ENCODE data around the gene HARS2. TPM values are rescaled to one million over a fixed set of nuclear protein-coding genes. Genes with fewer than 3 reads are reported as not detected.

The HARS2 gene
- total and polyA plus RNA-seq, 10 of the 15 experiments (the other 5 are each of a cell fraction or from before 2014, with no cell fraction given): 9.3 to 34.3 (median 24.8) TPM

DNA sequence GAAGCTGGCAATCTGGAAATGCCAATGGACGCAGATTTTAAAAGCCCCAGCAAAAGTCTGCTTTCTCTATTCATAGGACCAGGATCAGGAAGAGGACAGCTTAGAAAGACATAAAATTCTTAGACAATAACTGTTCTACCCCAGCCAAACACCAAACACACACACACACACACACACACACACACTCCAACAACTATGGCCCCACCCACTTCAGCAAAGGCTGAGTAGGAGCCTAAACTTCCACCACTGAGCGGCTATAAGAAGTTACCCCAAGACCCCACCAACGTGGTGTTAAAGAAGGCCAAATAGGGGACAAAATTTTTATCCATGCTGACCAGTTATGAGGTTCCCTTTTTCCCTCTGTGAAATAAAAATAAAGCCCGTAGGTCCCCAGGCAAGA lies 41.8 kb downstream of the HARS2 start (continued):
- TF ChIP-seq, protein P1, sequence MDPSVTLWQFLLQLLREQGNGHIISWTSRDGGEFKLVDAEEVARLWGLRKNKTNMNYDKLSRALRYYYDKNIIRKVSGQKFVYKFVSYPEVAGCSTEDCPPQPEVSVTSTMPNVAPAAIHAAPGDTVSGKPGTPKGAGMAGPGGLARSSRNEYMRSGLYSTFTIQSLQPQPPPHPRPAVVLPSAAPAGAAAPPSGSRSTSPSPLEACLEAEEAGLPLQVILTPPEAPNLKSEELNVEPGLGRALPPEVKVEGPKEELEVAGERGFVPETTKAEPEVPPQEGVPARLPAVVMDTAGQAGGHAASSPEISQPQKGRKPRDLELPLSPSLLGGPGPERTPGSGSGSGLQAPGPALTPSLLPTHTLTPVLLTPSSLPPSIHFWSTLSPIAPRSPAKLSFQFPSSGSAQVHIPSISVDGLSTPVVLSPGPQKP (IDR thresholded peaks at IDR 0.05; ENCODE audit: low read depth, low read length): no peak

DNA sequence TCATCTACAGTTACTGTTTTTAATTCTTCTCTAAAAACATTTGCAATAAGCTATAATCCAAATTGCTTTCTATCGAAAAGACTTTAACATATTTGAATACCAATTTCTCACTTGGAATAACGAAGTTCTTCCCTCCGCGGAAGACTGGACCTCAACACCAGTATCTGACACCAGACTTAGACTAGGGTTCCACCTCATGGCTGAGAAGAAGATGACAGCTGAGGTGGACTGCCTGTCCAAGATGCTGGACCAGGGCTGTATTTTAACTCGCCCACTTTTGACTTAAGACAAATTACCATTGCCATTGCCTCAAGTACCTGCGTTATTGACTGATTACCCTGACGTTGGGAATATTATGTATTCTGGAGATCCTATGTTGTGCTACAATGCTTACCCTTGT lies 43.1 kb downstream of the HARS2 start:
- Histone ChIP-seq H2AFZ (ENCODE audit: control insufficient read depth, low read depth, low read length) (no peak overlapping the region), H3K79me2 (ENCODE audit: control insufficient read depth, insufficient read depth, low read length) (no peaks in the 10 kb centered on the region), H3K4me2 (ENCODE audit: control insufficient read depth, insufficient read depth) (no peak overlapping the region), H3K4me3 (no peak overlapping the region), H3K36me3 (ENCODE audit: control insufficient read depth in 2 of 2, insufficient read depth in 2 of 2, low read length in 1 of 2) (no peaks in the 10 kb centered on the region), H3K9ac (ENCODE audit: control insufficient read depth, insufficient read depth, low read length) (no peak overlapping the region), H4K20me1 (ENCODE audit: control insufficient read depth, insufficient read depth) (no peaks in the 10 kb centered on the region), H3K27ac (ENCODE audit: control insufficient read depth, insufficient read depth) (no peak overlapping the region), H3K4me1 (ENCODE audit: control insufficient read depth, insufficient read depth, low read length) (no peaks in the 10 kb centered on the region), H3K9me3 (replicated peaks; ENCODE audit: control insufficient read depth, insufficient read depth, low read length) (no peaks in the 10 kb centered on the region; the same call in 2 of the 3 replicates), H3K27me3 (replicated peaks in 1 of 2; ENCODE audit: control insufficient read depth in 2 of 2, insufficient read depth in 2 of 2, low read length in 1 of 2) (no peaks in the 10 kb centered on the region)
- POLR2A ChIA-PET: no interaction called here
- intact Hi-C loops (cut with micrococcal nuclease; ENCODE audit: unreplicated experiment): no loop called here
- DNase-seq (ENCODE audit: low read depth, low spot score): no peak
- RAD21 ChIA-PET (ENCODE audit: unreplicated experiment): no interaction called here
- TF ChIP-seq CREB1 (IDR thresholded peaks at IDR 0.05; ENCODE audit: low read depth): no peak
- TF ChIP-seq, protein P2, sequence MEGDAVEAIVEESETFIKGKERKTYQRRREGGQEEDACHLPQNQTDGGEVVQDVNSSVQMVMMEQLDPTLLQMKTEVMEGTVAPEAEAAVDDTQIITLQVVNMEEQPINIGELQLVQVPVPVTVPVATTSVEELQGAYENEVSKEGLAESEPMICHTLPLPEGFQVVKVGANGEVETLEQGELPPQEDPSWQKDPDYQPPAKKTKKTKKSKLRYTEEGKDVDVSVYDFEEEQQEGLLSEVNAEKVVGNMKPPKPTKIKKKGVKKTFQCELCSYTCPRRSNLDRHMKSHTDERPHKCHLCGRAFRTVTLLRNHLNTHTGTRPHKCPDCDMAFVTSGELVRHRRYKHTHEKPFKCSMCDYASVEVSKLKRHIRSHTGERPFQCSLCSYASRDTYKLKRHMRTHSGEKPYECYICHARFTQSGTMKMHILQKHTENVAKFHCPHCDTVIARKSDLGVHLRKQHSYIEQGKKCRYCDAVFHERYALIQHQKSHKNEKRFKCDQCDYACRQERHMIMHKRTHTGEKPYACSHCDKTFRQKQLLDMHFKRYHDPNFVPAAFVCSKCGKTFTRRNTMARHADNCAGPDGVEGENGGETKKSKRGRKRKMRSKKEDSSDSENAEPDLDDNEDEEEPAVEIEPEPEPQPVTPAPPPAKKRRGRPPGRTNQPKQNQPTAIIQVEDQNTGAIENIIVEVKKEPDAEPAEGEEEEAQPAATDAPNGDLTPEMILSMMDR (IDR thresholded peaks at IDR 0.05 in 2 of 3, conservative IDR thresholded peaks at IDR 0.05 in 1 of 3; ENCODE audit: control insufficient read depth in 2 of 3, extremely low read depth in 1 of 3, insufficient read depth in 1 of 3, low read depth in 3 of 3, low read length in 3 of 3): peak in 1 of 3 experiments; percentile 4; a peak in 1 of 6 replicates
- no peak for ATAC-seq
- 67% methylated on average over 7 of the region's 7 CpGs for WGBS (ENCODE audit: insufficient coverage, insufficient replicate concordance, low lambda C conversion rate, missing lambda C conversion rate)
- SMC1A ChIA-PET (ENCODE audit: uncharacterized antibody, unreplicated experiment): no interaction called here
- CTCF ChIA-PET: no interaction called here
- in situ Hi-C loops (cut with MboI): no loop called here
- FAIRE-seq: no peak
- BruUV-seq (replicated peaks): no TSS peak

Measured in GM12878 (cell line).